SU-DHL-6 (cell line): ENCODE results near the gene ANKEF1.

Experiments used
- H2AFZ ChIP-seq: fragments of 200-600 bp; sonication (generic); 2 replicates; pipeline ENCODE4 v1.6.1; 2014; ENCODE audit warnings: low read depth, mild to moderate bottlenecking, moderate library complexity, mixed read lengths, antibody characterized with exemption, low read length; ENCODE audit not compliant: severe bottlenecking
- H3F3A ChIP-seq: fragments of 200-600 bp; shearing (Covaris generic); 2 replicates; pipeline ENCODE4 v1.6.0; 2016; ENCODE audit warnings: antibody characterized with exemption, mild to moderate bottlenecking; ENCODE audit not compliant: insufficient read depth
- H3K27ac ChIP-seq: fragments of 200-600 bp; sonication (generic); 2 replicates; pipeline ENCODE4 v1.5.1; 2016; ENCODE audit warnings: low read depth, mild to moderate bottlenecking, low read length, moderate library complexity, mixed read lengths
- H3K27me3 ChIP-seq: fragments of 200-600 bp; sonication (generic), shearing (Covaris generic); 2 replicates; pipeline ENCODE4 v1.6.0; 2014; ENCODE audit warnings: mild to moderate bottlenecking, low read length
- H3K36me3 ChIP-seq: fragments of 200-600 bp; sonication (generic); 2 replicates; pipeline ENCODE4 v1.6.1; 2014; ENCODE audit warnings: mild to moderate bottlenecking, low read length, mixed read lengths
- H3K4me2 ChIP-seq: fragments of 300-600, 200-600 bp; shearing (Covaris generic), sonication (generic); 2 replicates; pipeline ENCODE4 v1.6.0; 2014; ENCODE audit warnings: low read length, low read depth, mild to moderate bottlenecking; ENCODE audit not compliant: poor library complexity, severe bottlenecking
- H3K4me3 ChIP-seq: fragments of 200-600 bp; sonication (generic); 2 replicates; pipeline ENCODE4 v1.5.1; 2014; ENCODE audit warnings: antibody characterized with exemption, low read length, mild to moderate bottlenecking, mixed read lengths; ENCODE audit not compliant: insufficient read depth, poor library complexity, severe bottlenecking
- H3K79me2 ChIP-seq: fragments of 200-600 bp; sonication (generic); 2 replicates; pipeline ENCODE4 v1.6.1; 2014; ENCODE audit warnings: mild to moderate bottlenecking, low read length, moderate library complexity; ENCODE audit not compliant: insufficient read depth
- H3K9ac ChIP-seq: fragments of 200-600 bp; sonication (generic); 2 replicates; pipeline ENCODE4 v1.7.0; 2014; ENCODE audit warnings: mild to moderate bottlenecking, low read length
- H3K9me2 ChIP-seq: fragments of 200-600 bp; sonication (generic); replicated peaks from 2 replicates; pipeline ENCODE4 v1.6.1; 2014; ENCODE audit warnings: low read length; ENCODE audit not compliant: insufficient read depth
- H3K9me3 ChIP-seq: fragments of 200-600 bp; sonication (generic); 2 replicates; pipeline ENCODE4 v1.6.1; 2014; ENCODE audit warnings: low read length, mixed read lengths; ENCODE audit not compliant: insufficient read depth
- H4K20me1 ChIP-seq: fragments of 200-600 bp; sonication (generic); 2 replicates; pipeline ENCODE4 v1.6.1; 2014; ENCODE audit warnings: low read depth, mild to moderate bottlenecking, antibody characterized with exemption, low read length, moderate library complexity, mixed read lengths
- CTCF ChIP-seq: fragments of 200-600 bp; sonication (generic); IDR thresholded peaks from one replicate; pipeline ENCODE4 v1.5.1; 2017; ENCODE audit warnings: antibody characterized with exemption, mild to moderate bottlenecking, low read length, moderate library complexity; ENCODE audit not compliant: insufficient read depth, poor library complexity, severe bottlenecking
- EZH2phosphoT487 ChIP-seq: fragments of 200-600 bp; sonication (generic), shearing (Covaris generic); conservative IDR thresholded peaks from 2 replicates; pipeline ENCODE4 v1.6.1; 2018; ENCODE audit warnings: mild to moderate bottlenecking, antibody characterized with exemption, low read length, moderate library complexity, mixed read lengths

The ANKEF1 gene

GRCh38 chr20:10061641-10062040 is 26.9 kb downstream of the ANKEF1 start:
- Histone ChIP-seq H3K4me3 (no peak overlapping the region), H3K9me2 (no peaks in the 10 kb centered on the region), H3K79me2 (no peaks in the 10 kb centered on the region), H4K20me1 (no peaks in the 10 kb centered on the region), H3K4me2 (no peak overlapping the region), H3K27me3 (no peaks in the 10 kb centered on the region), H3K36me3 (no peaks in the 10 kb centered on the region), H3F3A (no peaks in the 10 kb centered on the region), H3K9ac (no peak overlapping the region), H3K27ac (no peak overlapping the region), H2AFZ (no peak overlapping the region), H3K9me3 (no peaks in the 10 kb centered on the region)
- TF ChIP-seq CTCF (no peak), EZH2phosphoT487 (no peak)

- TF ChIP-seq EZH2phosphoT487 = no peak
- TF ChIP-seq CTCF = no peak
- H3K36me3 ChIP-seq = no peaks in the 10 kb centered on the region
- no peak overlapping the region for H3K4me2 ChIP-seq
- H3K9ac ChIP-seq = no peak overlapping the region
- no peaks in the 10 kb centered on the region for H3K9me3 ChIP-seq
- no peaks in the 10 kb centered on the region for H3K79me2 ChIP-seq
- no peaks in the 10 kb centered on the region for H4K20me1 ChIP-seq
- H2AFZ ChIP-seq = no peak overlapping the region
- H3K27me3 ChIP-seq = no peaks in the 10 kb centered on the region
- H3F3A ChIP-seq = no peaks in the 10 kb centered on the region
- no peak overlapping the region for H3K4me3 ChIP-seq
- H3K9me2 ChIP-seq = no peaks in the 10 kb centered on the region
- H3K27ac ChIP-seq = no peak overlapping the region
Measured at GRCh38 chr20:10063482-10063881, 28.7 kb downstream of the ANKEF1 start.

- H3K9ac ChIP-seq = no peak overlapping the region
- H3K9me3 ChIP-seq = no peaks in the 10 kb centered on the region
- H3K79me2 ChIP-seq = no peaks in the 10 kb centered on the region
- no peak overlapping the region for H2AFZ ChIP-seq
- H3K27me3 ChIP-seq = no peaks in the 10 kb centered on the region
- H3K27ac ChIP-seq = no peak overlapping the region
- no peaks in the 10 kb centered on the region for H4K20me1 ChIP-seq
- no peaks in the 10 kb centered on the region for H3K9me2 ChIP-seq
- TF ChIP-seq EZH2phosphoT487 (no peak), CTCF (no peak)
- no peak overlapping the region for H3K4me3 ChIP-seq
- H3K4me2 ChIP-seq = no peak overlapping the region
- H3F3A ChIP-seq = no peaks in the 10 kb centered on the region
- no peaks in the 10 kb centered on the region for H3K36me3 ChIP-seq
Measured at GRCh38 chr20:10064611-10065010, 29.8 kb downstream of the ANKEF1 start.
